Measurements from ENCODE around the gene LMNA.

LMNA gene

GRCh38 chr1:156098784-156099183, 15.7 kb upstream of the LMNA start:
- DNase-seq (ENCODE audit: low read depth) = no peak
- H3K4me3 ChIP-seq (ENCODE audit: control insufficient read depth, low read depth, low read length) = no peak overlapping the region

GRCh38 chr1:156099282-156099681, 15.2 kb upstream of the LMNA start:
- H3K4me3 ChIP-seq (ENCODE audit: control insufficient read depth, low read depth, low read length) = no peak overlapping the region
- TF ChIP-seq CTCF (IDR thresholded peaks at IDR 0.05; ENCODE audit: control insufficient read depth, insufficient read depth, low read depth, low read length, missing control alignments) = no peak
- no peak for DNase-seq (ENCODE audit: low read depth)

More at GRCh38 chr1:156098784-156099183, 15.7 kb upstream of the LMNA start:
- no peak for TF ChIP-seq CTCF (IDR thresholded peaks at IDR 0.05; ENCODE audit: control insufficient read depth, insufficient read depth, low read depth, low read length, missing control alignments)

GRCh38 chr1:156100205-156100995, 14.1 kb upstream of the LMNA start:
- H3K4me3 ChIP-seq (ENCODE audit: control insufficient read depth, low read depth, low read length) = no peak overlapping the region
- no peak for TF ChIP-seq CTCF (IDR thresholded peaks at IDR 0.05; ENCODE audit: control insufficient read depth, insufficient read depth, low read depth, low read length, missing control alignments)
- no peak for DNase-seq (ENCODE audit: low read depth)

- TF ChIP-seq CTCF (IDR thresholded peaks at IDR 0.05; ENCODE audit: control insufficient read depth, insufficient read depth, low read depth, low read length, missing control alignments) = no peak
- no peak overlapping the region for H3K4me3 ChIP-seq (ENCODE audit: control insufficient read depth, low read depth, low read length)
These were observed 12.6 kb upstream of the LMNA start for GRCh38 chr1:156101880-156102279.

GRCh38 chr1:156102633-156103511, 11.6 kb upstream of the LMNA start:
- DNase-seq (ENCODE audit: low read depth) = no peak
- TF ChIP-seq CTCF (IDR thresholded peaks at IDR 0.05; ENCODE audit: control insufficient read depth, insufficient read depth, low read depth, low read length, missing control alignments) = no peak

More at GRCh38 chr1:156101880-156102279, 12.6 kb upstream of the LMNA start:
- no peak for DNase-seq (ENCODE audit: low read depth)

GRCh38 chr1:156103521-156103947, 11.0 kb upstream of the LMNA start:
- no peak for DNase-seq (ENCODE audit: low read depth)
- H3K4me3 ChIP-seq (ENCODE audit: control insufficient read depth, low read depth, low read length) = peak overlapping the region; percentile 23
- no peak for TF ChIP-seq CTCF (IDR thresholded peaks at IDR 0.05; ENCODE audit: control insufficient read depth, insufficient read depth, low read depth, low read length, missing control alignments)

More at GRCh38 chr1:156102633-156103511, 11.6 kb upstream of the LMNA start:
- H3K4me3 ChIP-seq (ENCODE audit: control insufficient read depth, low read depth, low read length) = peak overlapping the region; percentile 12

Data from AG09309 (cell line).